Epidermal melanocyte (primary cell): ENCODE data around the gene EXTL1.

Source experiments
- DNase-seq: peaks from one replicate; pipeline ENCODE4 v3.0.0; 2011; ENCODE audit warnings: low spot score; ENCODE audit not compliant: insufficient read length

Gene EXTL1

GRCh38 chr1:26070296-26070962 lies 48.9 kb downstream of the EXTL1 start:
- no peak for DNase-seq

GRCh38 chr1:26070963-26071342 lies 49.4 kb downstream of the EXTL1 start:
- no peak for DNase-seq

GRCh38 chr1:26072305-26072704 lies 50.7 kb downstream of the EXTL1 start:
- DNase-seq: no peak

GRCh38 chr1:26075421-26076144 lies 54.0 kb downstream of the EXTL1 start:
- DNase-seq: no peak

GRCh38 chr1:26077524-26077923 lies 55.9 kb downstream of the EXTL1 start:
- DNase-seq: no peak

- no peak for DNase-seq
Measured at GRCh38 chr1:26078286-26079177, 57.0 kb downstream of the EXTL1 start.

GRCh38 chr1:26079178-26079563 lies 57.6 kb downstream of the EXTL1 start:
- DNase-seq: no peak

GRCh38 chr1:26079960-26080814 lies 58.6 kb downstream of the EXTL1 start:
- DNase-seq: no peak

- no peak for DNase-seq
Measured at GRCh38 chr1:26081267-26082019, 59.9 kb downstream of the EXTL1 start.

GRCh38 chr1:26082020-26082350 lies 60.4 kb downstream of the EXTL1 start:
- no peak for DNase-seq

GRCh38 chr1:26083208-26083607 lies 61.6 kb downstream of the EXTL1 start:
- no peak for DNase-seq

- no peak for DNase-seq
Measured at GRCh38 chr1:26084091-26084561, 62.6 kb downstream of the EXTL1 start.

- no peak for DNase-seq
Measured at GRCh38 chr1:26084844-26085243, 63.3 kb downstream of the EXTL1 start.
